K562 (cell line): ENCODE data around the gene TCIRG1. TPM values are rescaled to one million over a fixed set of nuclear protein-coding genes. Genes with fewer than 3 reads are reported as not detected.
A peak's percentile ranks its signal among the peaks of the same experiment; 100 is the strongest.

Source experiments
- ASH1L ChIP-seq: fragments of 450-650 bp; IDR thresholded peaks from 2 replicates; pipeline ENCODE4 v1.6.1; 2018; ENCODE audit warnings: borderline replicate concordance, mild to moderate bottlenecking, low read depth; ENCODE audit not compliant: partially characterized antibody
- CBX8 ChIP-seq: fragments of 200-600 bp; sonication (generic); IDR thresholded peaks from 2 replicates; pipeline ENCODE4 v1.6.1; 2012; ENCODE audit warnings: borderline replicate concordance, mixed run types, low read depth, mild to moderate bottlenecking, moderate library complexity, mixed read lengths, low read length, control low read depth, inconsistent platforms; ENCODE audit not compliant: poor library complexity, severe bottlenecking; ENCODE audit errors: extremely low read depth
- CCAR2 ChIP-seq: fragments of 200-400 bp; formaldehyde crosslinking; IDR thresholded peaks from 2 replicates; pipeline ENCODE4 v1.6.1; 2017; ENCODE audit warnings: mild to moderate bottlenecking, low read depth, low read length
- DMBX1 ChIP-seq: fragments of 250-450 bp; sonication (Bioruptor Pico); IDR thresholded peaks from 2 replicates; pipeline ENCODE4 v1.8.0; 2022; ENCODE audit warnings: inconsistent platforms, mild to moderate bottlenecking, moderate library complexity, borderline replicate concordance
- ESRRB ChIP-seq: fragments of 250-450 bp; sonication (Bioruptor Pico); IDR thresholded peaks from 2 replicates; pipeline ENCODE4 v1.5.0; 2020; ENCODE audit warnings: mild to moderate bottlenecking, moderate library complexity, borderline replicate concordance
- IFI16 ChIP-seq: fragments of 250-450 bp; sonication (Bioruptor Pico); IDR thresholded peaks from 2 replicates; pipeline ENCODE4 v2.1.2; 2022; ENCODE audit warnings: mild to moderate bottlenecking, inconsistent platforms
- KAT8 ChIP-seq: fragments of 450-650 bp; IDR thresholded peaks from 2 replicates; pipeline ENCODE4 v1.6.1; 2016; ENCODE audit warnings: low read depth, mild to moderate bottlenecking
- KLF16 ChIP-seq: IDR thresholded peaks from 2 replicates; pipeline ENCODE4 v1.6.1; 2016; ENCODE audit warnings: antibody characterized with exemption
- LCOR ChIP-seq: sonication (generic); formaldehyde crosslinking; IDR thresholded peaks from 2 replicates; pipeline ENCODE4 v1.8.0; 2022; ENCODE audit warnings: mild to moderate bottlenecking, missing genetic modification reagents
- MNT ChIP-seq, 2 experiments: fragments of 450-650 bp; conservative IDR thresholded peaks; 2 replicates each; pipeline ENCODE4 v1.6.1; 2017; ENCODE audit warnings: mild to moderate bottlenecking in 2 of 2, moderate library complexity in 2 of 2
- MTA1 ChIP-seq: fragments of 450-650 bp; IDR thresholded peaks from 2 replicates; pipeline ENCODE4 v1.6.1; 2017; ENCODE audit warnings: borderline replicate concordance
- SIX5 ChIP-seq, 2 experiments: IDR thresholded peaks; 2 replicates each; pipeline ENCODE4 v1.6.1; 2011; ENCODE audit warnings: low read length in 2 of 2, borderline replicate concordance in 1 of 2, low read depth in 1 of 2, mild to moderate bottlenecking in 1 of 2, moderate library complexity in 1 of 2; ENCODE audit not compliant: insufficient read depth in 1 of 2
- SMAD1 ChIP-seq: fragments of 150-350 bp; IDR thresholded peaks from 2 replicates; pipeline ENCODE4 v1.6.1; 2014; ENCODE audit warnings: low read length, low read depth; ENCODE audit not compliant: partially characterized antibody
- TBP ChIP-seq: optimal IDR thresholded peaks from 2 replicates; pipeline ENCODE3; 2011; ENCODE audit warnings: low read depth, low read length, improper control_type of control experiment
- ZNF175 ChIP-seq: fragments of 200-800 bp; sonication (Bioruptor generic); IDR thresholded peaks from 2 replicates; pipeline ENCODE4 v1.6.1; 2016; ENCODE audit warnings: low read depth, mild to moderate bottlenecking, missing genetic modification characterization, missing compliant biosample characterization
- ZNF316 ChIP-seq: fragments of 450-650 bp; IDR thresholded peaks from 2 replicates; pipeline ENCODE4 v1.6.1; 2016
- ZNF41 ChIP-seq: fragments of 250-450 bp; sonication (Bioruptor Pico); conservative IDR thresholded peaks from 2 replicates; pipeline ENCODE4 v1.4.0; 2020; ENCODE audit warnings: mild to moderate bottlenecking
- ZNF444 ChIP-seq: fragments of 250-450 bp; sonication (Bioruptor Pico); IDR thresholded peaks from 2 replicates; pipeline ENCODE4 v1.4.0; 2020; ENCODE audit warnings: mild to moderate bottlenecking, moderate library complexity
- polyA plus RNA-seq, 8 experiments: library from polyadenylated mRNA; depleted of rRNA in 4 of 8; stranded (reverse) in 5 of 8; unstranded in 3 of 8; fragments of >200 nt; fragmentation: Nextera tagmentation in 2 of 8; fragmentation: Illumina TruSeq in 1 of 8; extraction: Ambion mirVana in 2 of 8; extraction: Trizol in 1 of 8; gene quantifications; 2 replicates each; pipeline versions ENCODE4 v1.2.1 to v1.2.3, GENCODE V29; 2011 to 2014; ENCODE audit warnings: inconsistent platforms in 1 of 8, missing spikeins in 1 of 8
- total RNA-seq, 7 experiments: library from RNA; depleted of rRNA in 6 of 7; stranded (reverse); fragments of >200 nt in 6 of 7; fragmentation: Illumina TruSeq in 2 of 7; extraction: Trizol in 2 of 7; gene quantifications; 2 replicates each; pipeline versions ENCODE4 v1.2.1 to v1.2.3, GENCODE V29; 2011 to 2021; ENCODE audit warnings: low replicate concordance in 1 of 7
- TF ChIP-seq, protein P1 (sequence below): fragments of 450-650 bp; IDR thresholded peaks from 2 replicates; pipeline ENCODE4 v1.7.1; 2018; ENCODE audit warnings: mild to moderate bottlenecking, low read depth; ENCODE audit not compliant: partially characterized antibody
- TF ChIP-seq, protein P2 (sequence below): sonication (generic); formaldehyde crosslinking; IDR thresholded peaks from 2 replicates; pipeline ENCODE4 v1.8.1; 2023; ENCODE audit warnings: mild to moderate bottlenecking, missing genetic modification reagents
- TF ChIP-seq, protein P3 (sequence below): sonication (generic); formaldehyde crosslinking; IDR thresholded peaks from 2 replicates; pipeline ENCODE4 v1.8.1; 2023; ENCODE audit warnings: mild to moderate bottlenecking, missing genetic modification reagents, moderate library complexity

Gene TCIRG1
- total and polyA plus RNA-seq, 9 of the 15 experiments (the other 6 are each of a cell fraction or from before 2014, with no cell fraction given) = 0.49 to 143 (median 24.4) TPM

DNA sequence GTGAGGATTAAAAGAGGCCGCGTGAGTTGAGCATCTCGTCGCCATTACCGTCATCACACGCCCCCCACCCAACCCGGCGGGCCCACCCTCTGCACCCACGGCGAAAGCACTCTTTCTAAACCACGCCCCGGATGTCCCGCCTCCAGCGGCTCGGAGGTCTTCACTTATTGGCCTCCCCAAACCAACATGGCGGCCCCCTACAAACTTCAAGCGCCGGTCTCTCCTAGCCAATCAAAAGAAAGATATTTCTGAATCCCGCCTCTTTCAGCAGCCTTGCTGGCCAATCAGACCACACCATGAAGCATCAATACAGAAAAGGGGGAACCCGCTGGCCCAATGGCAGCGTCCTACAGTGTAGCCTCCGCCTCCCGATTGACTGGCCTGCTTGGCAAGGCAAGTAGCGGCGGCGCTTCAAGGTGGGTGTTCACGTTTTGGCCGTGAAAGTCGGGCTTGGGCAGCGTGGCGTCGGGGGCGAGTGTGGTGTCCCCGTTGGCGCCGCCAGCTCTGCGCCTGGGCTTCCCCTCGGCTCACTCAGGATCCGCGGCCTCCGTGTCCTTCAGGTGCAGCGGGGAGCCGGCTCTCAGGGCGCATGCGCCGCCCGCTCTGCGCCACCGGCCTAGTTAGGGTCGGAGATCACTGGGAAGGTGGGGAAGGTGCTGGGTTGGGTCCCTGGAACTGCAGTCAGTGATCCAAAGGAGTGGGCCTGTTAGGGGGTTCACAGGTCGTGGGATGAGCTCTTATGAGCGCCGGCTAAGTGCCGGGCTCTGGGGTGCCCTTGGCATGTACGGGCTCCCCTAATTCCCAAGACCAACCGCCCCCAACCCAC is 8.3 kb upstream of the TCIRG1 start, which contains the start of gene NDUFS8 (continued):
- TF ChIP-seq ZNF444 (CRISPR knock-in tag) (no peak), KLF16 (no peak), ZNF175 (CRISPR knock-in tag) (peak; percentile 40; the same call in 1 of the 2 replicates), ZNF41 (no peak), ESRRB (CRISPR knock-in tag) (no peak), DMBX1 (CRISPR knock-in tag) (no peak), TBP (peak; percentile 91), MNT (conservative IDR thresholded peaks at IDR 0.05) (peak; percentile 34 to 72; a peak in 2 of 4 replicates), ASH1L (peak; percentile 92), SIX5 (IDR thresholded peaks at IDR 0.05; ENCODE audit: borderline replicate concordance in 1 of 2, insufficient read depth in 1 of 2, low read depth in 1 of 2, low read length in 2 of 2) (no peak), MTA1 (no peak), SMAD1 (no peak), ZNF316 (no peak), CCAR2 (no peak), CBX8 (no peak), LCOR (no peak), KAT8 (no peak), IFI16 (CRISPR knock-in tag) (no peak)
- TF ChIP-seq, protein P1, sequence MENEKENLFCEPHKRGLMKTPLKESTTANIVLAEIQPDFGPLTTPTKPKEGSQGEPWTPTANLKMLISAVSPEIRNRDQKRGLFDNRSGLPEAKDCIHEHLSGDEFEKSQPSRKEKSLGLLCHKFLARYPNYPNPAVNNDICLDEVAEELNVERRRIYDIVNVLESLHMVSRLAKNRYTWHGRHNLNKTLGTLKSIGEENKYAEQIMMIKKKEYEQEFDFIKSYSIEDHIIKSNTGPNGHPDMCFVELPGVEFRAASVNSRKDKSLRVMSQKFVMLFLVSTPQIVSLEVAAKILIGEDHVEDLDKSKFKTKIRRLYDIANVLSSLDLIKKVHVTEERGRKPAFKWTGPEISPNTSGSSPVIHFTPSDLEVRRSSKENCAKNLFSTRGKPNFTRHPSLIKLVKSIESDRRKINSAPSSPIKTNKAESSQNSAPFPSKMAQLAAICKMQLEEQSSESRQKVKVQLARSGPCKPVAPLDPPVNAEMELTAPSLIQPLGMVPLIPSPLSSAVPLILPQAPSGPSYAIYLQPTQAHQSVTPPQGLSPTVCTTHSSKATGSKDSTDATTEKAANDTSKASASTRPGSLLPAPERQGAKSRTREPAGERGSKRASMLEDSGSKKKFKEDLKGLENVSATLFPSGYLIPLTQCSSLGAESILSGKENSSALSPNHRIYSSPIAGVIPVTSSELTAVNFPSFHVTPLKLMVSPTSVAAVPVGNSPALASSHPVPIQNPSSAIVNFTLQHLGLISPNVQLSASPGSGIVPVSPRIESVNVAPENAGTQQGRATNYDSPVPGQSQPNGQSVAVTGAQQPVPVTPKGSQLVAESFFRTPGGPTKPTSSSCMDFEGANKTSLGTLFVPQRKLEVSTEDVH = no peak
- TF ChIP-seq, protein P2, sequence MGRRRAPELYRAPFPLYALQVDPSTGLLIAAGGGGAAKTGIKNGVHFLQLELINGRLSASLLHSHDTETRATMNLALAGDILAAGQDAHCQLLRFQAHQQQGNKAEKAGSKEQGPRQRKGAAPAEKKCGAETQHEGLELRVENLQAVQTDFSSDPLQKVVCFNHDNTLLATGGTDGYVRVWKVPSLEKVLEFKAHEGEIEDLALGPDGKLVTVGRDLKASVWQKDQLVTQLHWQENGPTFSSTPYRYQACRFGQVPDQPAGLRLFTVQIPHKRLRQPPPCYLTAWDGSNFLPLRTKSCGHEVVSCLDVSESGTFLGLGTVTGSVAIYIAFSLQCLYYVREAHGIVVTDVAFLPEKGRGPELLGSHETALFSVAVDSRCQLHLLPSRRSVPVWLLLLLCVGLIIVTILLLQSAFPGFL (CRISPR knock-in tag) = no peak
- TF ChIP-seq, protein P3, sequence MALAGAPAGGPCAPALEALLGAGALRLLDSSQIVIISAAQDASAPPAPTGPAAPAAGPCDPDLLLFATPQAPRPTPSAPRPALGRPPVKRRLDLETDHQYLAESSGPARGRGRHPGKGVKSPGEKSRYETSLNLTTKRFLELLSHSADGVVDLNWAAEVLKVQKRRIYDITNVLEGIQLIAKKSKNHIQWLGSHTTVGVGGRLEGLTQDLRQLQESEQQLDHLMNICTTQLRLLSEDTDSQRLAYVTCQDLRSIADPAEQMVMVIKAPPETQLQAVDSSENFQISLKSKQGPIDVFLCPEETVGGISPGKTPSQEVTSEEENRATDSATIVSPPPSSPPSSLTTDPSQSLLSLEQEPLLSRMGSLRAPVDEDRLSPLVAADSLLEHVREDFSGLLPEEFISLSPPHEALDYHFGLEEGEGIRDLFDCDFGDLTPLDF (CRISPR knock-in tag) = no peak
